HEK293 (cell line): Measurements from ENCODE around the gene TEPSIN.
A peak's percentile ranks its signal among the peaks of the same experiment; 100 is the strongest.

Experiments used
- CTCF ChIA-PET: fragments of 350-600 bp; formaldehyde crosslinking; extraction: SDS; loops from one replicate; lab custom pipeline; 2021; ENCODE audit warnings: antibody characterized with exemption; lab: Yijun Ruan, JAX
- POLR2A ChIA-PET: fragments of 300-600 bp; formaldehyde crosslinking; extraction: SDS; loops from one replicate; lab custom pipeline; 2020; ENCODE audit warnings: antibody characterized with exemption, inconsistent platforms; lab: Yijun Ruan, JAX
- H3K27ac ChIP-seq: fragments of 200-500 bp; sonication (Bioruptor generic); 2 replicates; pipeline ENCODE4 v1.5.1; 2014; ENCODE audit warnings: low read depth, low read length, control low read depth, inconsistent platforms; ENCODE audit errors: extremely low read depth
- H3K36me3 ChIP-seq, 2 experiments: fragments of 200-500 bp in 1 of 2; sonication (Bioruptor generic) in 1 of 2; 1 replicate in 1 of 2; 2 replicates in 1 of 2; pipeline ENCODE4 v1.5.1; 2014 to 2017; ENCODE audit warnings: inconsistent platforms in 2 of 2, low read length in 2 of 2; ENCODE audit not compliant: control insufficient read depth in 2 of 2, insufficient read depth in 1 of 2
- H3K4me1 ChIP-seq: fragments of 200-500 bp; sonication (Bioruptor generic); 2 replicates; pipeline ENCODE4 v1.5.1; 2014; ENCODE audit warnings: mild to moderate bottlenecking, low read length, inconsistent platforms; ENCODE audit not compliant: control insufficient read depth, insufficient read depth
- H3K4me3 ChIP-seq: 2 replicates; pipeline ENCODE4 v1.5.1; 2011; ENCODE audit warnings: low read depth, mild to moderate bottlenecking, control low read depth, low read length, moderate library complexity
- H3K9me3 ChIP-seq: fragments of 200-500 bp; sonication (Bioruptor generic); 2 replicates; pipeline ENCODE4 v1.5.1; 2014; ENCODE audit warnings: low read depth, low read length, inconsistent platforms; ENCODE audit not compliant: control insufficient read depth, insufficient read depth
- EGR2 ChIP-seq: fragments of 450-650 bp; formaldehyde crosslinking; IDR thresholded peaks from 2 replicates; pipeline ENCODE4 v1.5.1; 2016; ENCODE audit warnings: low read depth, missing biosample characterization, missing genetic modification characterization
- KLF7 ChIP-seq: fragments of 450-650 bp; formaldehyde crosslinking; IDR thresholded peaks from 2 replicates; pipeline ENCODE4 v1.5.1; 2016; ENCODE audit warnings: missing biosample characterization, missing genetic modification characterization, borderline replicate concordance
- RBAK ChIP-seq: fragments of 450-650 bp; formaldehyde crosslinking; IDR thresholded peaks from 2 replicates; pipeline ENCODE4 v1.5.1; 2016; ENCODE audit warnings: missing biosample characterization, missing genetic modification characterization
- SCRT2 ChIP-seq: fragments of 450-650 bp; formaldehyde crosslinking; IDR thresholded peaks from 2 replicates; pipeline ENCODE4 v1.5.1; 2016; ENCODE audit warnings: missing biosample characterization, missing genetic modification characterization
- WT1 ChIP-seq: fragments of 450-650 bp; formaldehyde crosslinking; IDR thresholded peaks from 2 replicates; pipeline ENCODE4 v1.5.1; 2016; ENCODE audit warnings: missing biosample characterization, missing genetic modification characterization
- ZBTB20 ChIP-seq: fragments of 450-650 bp; formaldehyde crosslinking; IDR thresholded peaks from 2 replicates; pipeline ENCODE4 v1.5.1; 2016; ENCODE audit warnings: missing biosample characterization, missing genetic modification characterization
- ZBTB21 ChIP-seq: fragments of 450-650 bp; formaldehyde crosslinking; IDR thresholded peaks from 2 replicates; pipeline ENCODE4 v1.5.1; 2017; ENCODE audit warnings: missing biosample characterization, missing genetic modification characterization
- ZFHX2 ChIP-seq: fragments of 450-650 bp; formaldehyde crosslinking; conservative IDR thresholded peaks from 2 replicates; pipeline ENCODE4 v1.5.1; 2016; ENCODE audit warnings: missing biosample characterization, missing genetic modification characterization
- ZNF112 ChIP-seq: fragments of 450-650 bp; formaldehyde crosslinking; IDR thresholded peaks from 2 replicates; pipeline ENCODE4 v1.5.0; 2017; ENCODE audit warnings: missing biosample characterization, missing genetic modification characterization
- ZNF16 ChIP-seq: fragments of 450-650 bp; formaldehyde crosslinking; IDR thresholded peaks from 2 replicates; pipeline ENCODE4 v1.5.1; 2016; ENCODE audit warnings: low read depth, missing biosample characterization, missing genetic modification characterization
- ZNF184 ChIP-seq: fragments of 450-650 bp; IDR thresholded peaks from 2 replicates; pipeline ENCODE4 v1.5.1; 2018; ENCODE audit warnings: missing biosample characterization, mild to moderate bottlenecking, missing genetic modification characterization
- ZNF266 ChIP-seq: fragments of 450-650 bp; formaldehyde crosslinking; IDR thresholded peaks from 2 replicates; pipeline ENCODE4 v1.5.1; 2016; ENCODE audit warnings: missing biosample characterization, missing genetic modification characterization, low read depth
- ZNF341 ChIP-seq: fragments of 450-650 bp; formaldehyde crosslinking; IDR thresholded peaks from 2 replicates; pipeline ENCODE4; 2016; ENCODE audit warnings: low read depth, missing biosample characterization, missing genetic modification characterization
- ZNF529 ChIP-seq: fragments of 450-650 bp; formaldehyde crosslinking; IDR thresholded peaks from 2 replicates; pipeline ENCODE4 v1.5.1; 2017; ENCODE audit warnings: missing genetic modification characterization, missing biosample characterization; ENCODE audit not compliant: insufficient replicate concordance
- ZNF701 ChIP-seq: fragments of 450-650 bp; formaldehyde crosslinking; IDR thresholded peaks from 2 replicates; pipeline ENCODE4 v1.5.1; 2016; ENCODE audit warnings: missing biosample characterization, missing genetic modification characterization
- ZSCAN23 ChIP-seq: fragments of 450-650 bp; formaldehyde crosslinking; IDR thresholded peaks from 2 replicates; pipeline ENCODE4 v1.5.1; 2016; ENCODE audit warnings: missing biosample characterization, missing genetic modification characterization
- ZXDB ChIP-seq: fragments of 450-650 bp; formaldehyde crosslinking; IDR thresholded peaks from 2 replicates; pipeline ENCODE4 v1.5.1; 2016; ENCODE audit warnings: missing biosample characterization, missing genetic modification characterization
- TF ChIP-seq, protein P1 (sequence below): fragments of 450-650 bp; formaldehyde crosslinking; IDR thresholded peaks from 2 replicates; pipeline ENCODE4 v1.5.1; 2016; ENCODE audit warnings: missing biosample characterization, missing genetic modification characterization
- TF ChIP-seq, protein P2 (sequence below): fragments of 450-650 bp; IDR thresholded peaks from 2 replicates; pipeline ENCODE4 v1.5.1; 2018; ENCODE audit warnings: missing biosample characterization, missing genetic modification characterization
- TF ChIP-seq, protein P3 (sequence below): fragments of 450-650 bp; formaldehyde crosslinking; IDR thresholded peaks from 2 replicates; pipeline ENCODE4 v1.5.1; 2016; ENCODE audit warnings: missing biosample characterization, missing genetic modification characterization

The TEPSIN gene

DNA sequence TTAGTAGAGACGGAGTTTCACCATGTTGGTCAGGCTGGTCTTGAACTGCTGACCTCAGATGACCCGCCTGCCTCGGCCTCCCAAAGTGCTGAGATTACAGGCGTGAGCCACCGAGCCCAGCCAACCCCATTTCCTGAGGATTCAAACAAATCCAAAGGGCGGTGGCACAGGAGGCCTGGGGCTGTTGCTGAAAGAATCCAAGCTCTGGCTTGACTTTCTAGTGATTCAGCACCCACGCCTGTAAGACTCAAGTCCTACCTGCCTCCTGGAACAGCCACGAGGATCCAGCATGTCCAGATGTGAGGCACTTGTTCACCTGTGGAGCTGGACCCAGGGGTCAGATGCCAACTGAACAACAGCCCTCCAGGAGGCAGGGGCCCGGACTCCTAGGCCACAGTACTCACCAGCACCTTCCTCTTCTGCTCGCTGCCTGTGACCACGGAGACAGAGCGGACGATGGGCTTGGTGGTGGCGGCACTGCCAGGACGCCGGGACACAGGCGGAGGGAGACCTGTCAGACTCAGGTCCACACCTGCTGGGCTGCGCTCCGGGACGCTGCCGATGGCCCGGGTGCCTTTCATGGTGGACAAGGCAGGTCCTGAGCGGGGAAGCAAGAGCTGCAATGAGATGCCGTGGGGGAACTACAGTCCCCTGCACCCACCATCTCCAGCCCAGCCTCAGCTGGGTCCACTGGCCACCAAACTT is 19.2 kb downstream of the TEPSIN start:
- Histone ChIP-seq H3K4me1 (peaks cover 13% of the 10 kb centered on the region), H3K27ac (no peak overlapping the region), H3K9me3 (no peaks in the 10 kb centered on the region), H3K36me3 (peaks cover 0 to 35% of the 10 kb centered on the region in 2 experiments; a peak in 2 of 3 replicates), H3K4me3 (no peak overlapping the region)
- CTCF ChIA-PET, result interaction anchor here (1.1 kb wide), 1 partner anchor 76 kb away, joined by 3 read pairs; no protein-coding TSS in a partner anchor
- TF ChIP-seq SCRT2 (tag by site-specific recombination) (0 out of 2 replicates have a peak, but pooled peaks have one; percentile 17), KLF7 (no peak)
- POLR2A ChIA-PET, result interaction anchor here (0.7 kb wide), 2 partner anchors 272 to 284 kb away, joined by 3 to 5 read pairs; no protein-coding TSS in a partner anchor

DNA sequence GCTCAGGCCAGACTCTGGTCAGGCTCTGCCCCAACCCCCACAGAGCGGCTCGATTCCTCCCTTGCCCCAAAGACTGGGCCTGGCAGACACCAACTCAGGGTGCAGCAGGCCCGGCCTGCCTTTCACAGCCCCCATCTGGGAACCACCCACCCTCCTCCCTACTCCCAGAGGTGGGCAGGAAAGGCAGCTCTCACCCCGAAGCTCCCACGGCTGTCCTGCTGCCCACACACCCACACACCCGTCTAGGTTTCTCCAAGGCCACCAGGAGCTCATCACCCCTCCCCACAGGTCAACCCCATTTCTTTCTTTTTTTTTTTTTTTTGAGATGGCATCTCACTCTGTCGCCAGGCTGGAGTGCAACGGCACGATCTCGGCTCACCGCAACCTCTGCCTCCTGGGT is 19.9 kb downstream of the TEPSIN start:
- CTCF ChIA-PET, result interaction anchor here (1.1 kb wide), 1 partner anchor 76 kb away, joined by 3 read pairs; no protein-coding TSS in a partner anchor
- Histone ChIP-seq H3K4me3 (no peak overlapping the region), H3K9me3 (no peaks in the 10 kb centered on the region), H3K27ac (no peak overlapping the region), H3K4me1 (peaks cover 13% of the 10 kb centered on the region), H3K36me3 (peaks cover 0 to 35% of the 10 kb centered on the region in 2 experiments; a peak in 2 of 3 replicates)
- TF ChIP-seq ZNF112 (tag by site-specific recombination) (no peak), EGR2 (tag by site-specific recombination) (peak; percentile 98), ZNF266 (tag by site-specific recombination) (no peak), ZFHX2 (tag by site-specific recombination) (peak; percentile 96)
- POLR2A ChIA-PET, result interaction anchor here (0.7 kb wide), 2 partner anchors 273 to 285 kb away, joined by 3 to 5 read pairs; no protein-coding TSS in a partner anchor

DNA sequence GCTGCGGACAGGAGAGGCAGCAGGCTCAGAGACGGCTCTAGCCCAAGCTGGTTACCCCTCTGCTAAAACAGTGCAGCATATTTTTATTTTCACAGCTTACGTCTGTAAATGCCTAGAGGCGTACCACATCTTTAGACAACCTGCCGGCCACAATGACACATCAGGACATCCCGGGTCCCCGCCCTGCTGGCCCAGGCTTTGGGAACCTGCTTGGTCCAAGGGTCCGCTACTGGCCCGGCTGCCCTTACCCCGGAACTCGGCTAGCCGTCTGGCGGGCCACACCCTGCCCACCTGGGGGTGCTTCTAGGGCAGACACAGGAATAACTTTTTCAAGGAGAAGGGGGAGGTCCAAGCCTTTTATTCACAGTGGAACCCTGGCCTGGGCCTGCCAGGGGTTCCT is 20.4 kb downstream of the TEPSIN start:
- 0 out of 2 replicates have a peak overlapping the region, but pooled peaks have one; percentile 4 for H3K27ac ChIP-seq
- H3K36me3 ChIP-seq, result peaks cover 0 to 38% of the 10 kb centered on the region in 2 experiments; a peak in 2 of 3 replicates
- H3K4me1 ChIP-seq, result peaks cover 11% of the 10 kb centered on the region
- no peaks in the 10 kb centered on the region for H3K9me3 ChIP-seq
- POLR2A ChIA-PET, result interaction anchor here (1.7 kb wide), 1 partner anchor 21 kb away, joined by 4 read pairs; the partner anchor contains the start of genes NDUFAF8 and TEPSIN
- no peak overlapping the region for H3K4me3 ChIP-seq
- TF ChIP-seq ZNF701 (tag by site-specific recombination), result no peak
- TF ChIP-seq, all 188 proteins: peak for 0
- CTCF ChIA-PET, result interaction anchor here (0.6 kb wide), 1 partner anchor 999 kb away, joined by 3 read pairs; no protein-coding TSS in a partner anchor

DNA sequence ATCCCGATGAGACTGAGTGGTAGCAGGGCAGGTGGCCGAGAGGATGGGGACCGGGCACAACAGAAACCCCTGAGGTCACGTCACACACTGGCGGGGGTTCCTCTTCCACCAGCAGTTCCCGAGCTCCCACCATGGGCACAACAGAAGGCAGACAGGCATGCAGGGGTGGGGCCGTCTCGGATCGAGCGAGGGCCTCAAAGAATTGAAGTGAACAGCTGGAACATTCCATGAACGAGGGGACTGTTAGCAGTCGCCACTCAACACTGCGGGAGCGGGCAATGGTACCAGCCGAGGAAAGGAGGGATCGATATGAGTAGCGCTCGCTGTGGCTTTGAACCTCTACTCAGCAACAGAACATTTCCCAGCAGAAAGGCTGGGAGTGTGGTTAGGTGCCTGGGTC is 21.4 kb downstream of the TEPSIN start:
- no peak overlapping the region for H3K4me3 ChIP-seq
- peaks cover 9% of the 10 kb centered on the region for H3K4me1 ChIP-seq
- ChIA-PET CTCF (no interaction called here), POLR2A (interaction anchor here (1.7 kb wide), 1 partner anchor 22 kb away, joined by 4 read pairs; the partner anchor contains the start of genes NDUFAF8 and TEPSIN)
- H3K27ac ChIP-seq, result no peak overlapping the region
- H3K36me3 ChIP-seq, result peaks cover 0 to 41% of the 10 kb centered on the region in 2 experiments; a peak in 2 of 3 replicates
- no peaks in the 10 kb centered on the region for H3K9me3 ChIP-seq
- TF ChIP-seq KLF7 (no peak), ZNF529 (tag by site-specific recombination) (no peak), ZSCAN23 (tag by site-specific recombination) (no peak), ZNF184 (no peak), ZXDB (tag by site-specific recombination) (no peak), ZBTB20 (tag by site-specific recombination) (no peak), ZNF341 (tag by site-specific recombination) (no peak), WT1 (tag by site-specific recombination) (no peak), ZBTB21 (tag by site-specific recombination) (no peak), RBAK (no peak), ZNF16 (tag by site-specific recombination) (no peak)
- TF ChIP-seq, protein P1, sequence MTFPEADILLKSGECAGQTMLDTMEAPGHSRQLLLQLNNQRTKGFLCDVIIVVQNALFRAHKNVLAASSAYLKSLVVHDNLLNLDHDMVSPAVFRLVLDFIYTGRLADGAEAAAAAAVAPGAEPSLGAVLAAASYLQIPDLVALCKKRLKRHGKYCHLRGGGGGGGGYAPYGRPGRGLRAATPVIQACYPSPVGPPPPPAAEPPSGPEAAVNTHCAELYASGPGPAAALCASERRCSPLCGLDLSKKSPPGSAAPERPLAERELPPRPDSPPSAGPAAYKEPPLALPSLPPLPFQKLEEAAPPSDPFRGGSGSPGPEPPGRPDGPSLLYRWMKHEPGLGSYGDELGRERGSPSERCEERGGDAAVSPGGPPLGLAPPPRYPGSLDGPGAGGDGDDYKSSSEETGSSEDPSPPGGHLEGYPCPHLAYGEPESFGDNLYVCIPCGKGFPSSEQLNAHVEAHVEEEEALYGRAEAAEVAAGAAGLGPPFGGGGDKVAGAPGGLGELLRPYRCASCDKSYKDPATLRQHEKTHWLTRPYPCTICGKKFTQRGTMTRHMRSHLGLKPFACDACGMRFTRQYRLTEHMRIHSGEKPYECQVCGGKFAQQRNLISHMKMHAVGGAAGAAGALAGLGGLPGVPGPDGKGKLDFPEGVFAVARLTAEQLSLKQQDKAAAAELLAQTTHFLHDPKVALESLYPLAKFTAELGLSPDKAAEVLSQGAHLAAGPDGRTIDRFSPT (tag by site-specific recombination), result no peak
- TF ChIP-seq, protein P2, sequence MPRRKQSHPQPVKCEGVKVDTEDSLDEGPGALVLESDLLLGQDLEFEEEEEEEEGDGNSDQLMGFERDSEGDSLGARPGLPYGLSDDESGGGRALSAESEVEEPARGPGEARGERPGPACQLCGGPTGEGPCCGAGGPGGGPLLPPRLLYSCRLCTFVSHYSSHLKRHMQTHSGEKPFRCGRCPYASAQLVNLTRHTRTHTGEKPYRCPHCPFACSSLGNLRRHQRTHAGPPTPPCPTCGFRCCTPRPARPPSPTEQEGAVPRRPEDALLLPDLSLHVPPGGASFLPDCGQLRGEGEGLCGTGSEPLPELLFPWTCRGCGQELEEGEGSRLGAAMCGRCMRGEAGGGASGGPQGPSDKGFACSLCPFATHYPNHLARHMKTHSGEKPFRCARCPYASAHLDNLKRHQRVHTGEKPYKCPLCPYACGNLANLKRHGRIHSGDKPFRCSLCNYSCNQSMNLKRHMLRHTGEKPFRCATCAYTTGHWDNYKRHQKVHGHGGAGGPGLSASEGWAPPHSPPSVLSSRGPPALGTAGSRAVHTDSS (tag by site-specific recombination), result no peak
- TF ChIP-seq, protein P3, sequence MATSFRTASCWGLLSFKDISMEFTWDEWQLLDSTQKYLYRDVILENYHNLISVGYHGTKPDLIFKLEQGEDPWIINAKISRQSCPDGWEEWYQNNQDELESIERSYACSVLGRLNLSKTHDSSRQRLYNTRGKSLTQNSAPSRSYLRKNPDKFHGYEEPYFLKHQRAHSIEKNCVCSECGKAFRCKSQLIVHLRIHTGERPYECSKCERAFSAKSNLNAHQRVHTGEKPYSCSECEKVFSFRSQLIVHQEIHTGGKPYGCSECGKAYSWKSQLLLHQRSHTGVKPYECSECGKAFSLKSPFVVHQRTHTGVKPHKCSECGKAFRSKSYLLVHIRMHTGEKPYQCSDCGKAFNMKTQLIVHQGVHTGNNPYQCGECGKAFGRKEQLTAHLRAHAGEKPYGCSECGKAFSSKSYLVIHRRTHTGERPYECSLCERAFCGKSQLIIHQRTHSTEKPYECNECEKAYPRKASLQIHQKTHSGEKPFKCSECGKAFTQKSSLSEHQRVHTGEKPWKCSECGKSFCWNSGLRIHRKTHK (tag by site-specific recombination), result no peak
